Lung (tissue), 12 donors: ENCODE data around the gene ZNF771. TPM values are rescaled to one million over a fixed set of nuclear protein-coding genes. Genes with fewer than 3 reads are reported as not detected.
"Not testable (repeated sequence)": the region's sequence is repeated elsewhere in the genome, so short reads cannot be mapped to it uniquely, and the experiment has no call there.

Experiments
- ATAC-seq: fragments of 200-7000 bp; cut with Tn5 transposase; one replicate; pipeline ENCODE4 v1.9.1; 2020; ENCODE audit warnings: moderate number of reproducible peaks; ENCODE audit not compliant: insufficient read depth, low FRiP score
- DNase-seq, 3 donors: peaks; one replicate each; pipeline ENCODE4 v3.0.0-alpha.2; 2013 to 2017
- H3K27ac ChIP-seq, 2 donors: one replicate each; pipeline ENCODE4 v1.5.1; 2013; ENCODE audit warnings: mild to moderate bottlenecking in 2 of 2, moderate library complexity in 2 of 2, control low read depth in 1 of 2, inconsistent platforms in 1 of 2, low read depth in 1 of 2, low read length in 1 of 2
- H3K27me3 ChIP-seq, 3 donors: one replicate each; pipeline ENCODE4 v1.5.1; 2013; ENCODE audit warnings: low read length in 2 of 3; ENCODE audit not compliant: control insufficient read depth in 3 of 3, insufficient read depth in 3 of 3
- H3K36me3 ChIP-seq, 4 donors: one replicate each; pipeline ENCODE4 v1.5.1; 2013; ENCODE audit warnings: low read length in 4 of 4, mild to moderate bottlenecking in 1 of 4, moderate library complexity in 1 of 4; ENCODE audit not compliant: control insufficient read depth in 4 of 4, insufficient read depth in 4 of 4
- H3K4me1 ChIP-seq, 5 donors: one replicate each; pipeline ENCODE4 v1.5.1; 2013; ENCODE audit warnings: low read length in 5 of 5, mild to moderate bottlenecking in 2 of 5, moderate library complexity in 1 of 5; ENCODE audit not compliant: control insufficient read depth in 5 of 5, insufficient read depth in 5 of 5
- H3K4me3 ChIP-seq: one replicate; pipeline ENCODE4 v1.5.1; 2013; ENCODE audit warnings: mild to moderate bottlenecking, control low read depth, moderate library complexity
- H3K9ac ChIP-seq, 2 donors: one replicate each; pipeline ENCODE4 v1.5.1; 2013; ENCODE audit warnings: low read length in 2 of 2, control low read depth in 1 of 2; ENCODE audit not compliant: insufficient read depth in 1 of 2
- H3K9me3 ChIP-seq, 4 donors: one replicate each; pipeline ENCODE4 v1.5.1; 2013; ENCODE audit warnings: low read length in 3 of 4, mild to moderate bottlenecking in 1 of 4, moderate library complexity in 1 of 4; ENCODE audit not compliant: control insufficient read depth in 4 of 4, insufficient read depth in 3 of 4
- WGBS, 2 donors: extraction: QIAGEN DNeasy Blood & Tissue Kit; methylation state at CpG; one replicate each; pipeline ENCODE4 v1.1.7; 2013; 5-methylcytosine and 5-hydroxymethylcytosine counted together
- polyA plus RNA-seq, 2 donors: library from polyadenylated mRNA; stranded (reverse); fragments of 200-250 nt; gene quantifications; one replicate each; pipeline ENCODE4 v1.2.1, GENCODE V29; 2013
- total RNA-seq, 2 donors: library from RNA; depleted of rRNA in 1 of 2; stranded (reverse); fragments of >200 nt in 1 of 2; gene quantifications; one replicate each; pipeline ENCODE4 v1.2.1, GENCODE V29; 2014 to 2021
- TF ChIP-seq, protein P1 (sequence below): IDR thresholded peaks from 2 replicates; pipeline ENCODE4 v1.5.1; 2012; ENCODE audit warnings: mild to moderate bottlenecking; ENCODE audit errors: control extremely low read depth, extremely low read depth
- donor health status: control.
- donor health status: control.
- donor health status: Bipolar disorder and iron deficiency.
- donor health status: healthy.
- donor health status: DM: yes; HTN: yes; CAD: no.

Gene ZNF771
- total and polyA plus RNA-seq, 4 donors, result 3.0 to 7.2 (median 4.3) TPM

GRCh38 chr16:30449116-30449435 lies 41.7 kb downstream of the ZNF771 start:
- TF ChIP-seq, protein P1, sequence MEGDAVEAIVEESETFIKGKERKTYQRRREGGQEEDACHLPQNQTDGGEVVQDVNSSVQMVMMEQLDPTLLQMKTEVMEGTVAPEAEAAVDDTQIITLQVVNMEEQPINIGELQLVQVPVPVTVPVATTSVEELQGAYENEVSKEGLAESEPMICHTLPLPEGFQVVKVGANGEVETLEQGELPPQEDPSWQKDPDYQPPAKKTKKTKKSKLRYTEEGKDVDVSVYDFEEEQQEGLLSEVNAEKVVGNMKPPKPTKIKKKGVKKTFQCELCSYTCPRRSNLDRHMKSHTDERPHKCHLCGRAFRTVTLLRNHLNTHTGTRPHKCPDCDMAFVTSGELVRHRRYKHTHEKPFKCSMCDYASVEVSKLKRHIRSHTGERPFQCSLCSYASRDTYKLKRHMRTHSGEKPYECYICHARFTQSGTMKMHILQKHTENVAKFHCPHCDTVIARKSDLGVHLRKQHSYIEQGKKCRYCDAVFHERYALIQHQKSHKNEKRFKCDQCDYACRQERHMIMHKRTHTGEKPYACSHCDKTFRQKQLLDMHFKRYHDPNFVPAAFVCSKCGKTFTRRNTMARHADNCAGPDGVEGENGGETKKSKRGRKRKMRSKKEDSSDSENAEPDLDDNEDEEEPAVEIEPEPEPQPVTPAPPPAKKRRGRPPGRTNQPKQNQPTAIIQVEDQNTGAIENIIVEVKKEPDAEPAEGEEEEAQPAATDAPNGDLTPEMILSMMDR, result no peak
- no peaks in the 10 kb centered on the region for H3K27me3 ChIP-seq
- H3K36me3 ChIP-seq, result peaks cover 0 to 6% (median 2%) of the 10 kb centered on the region in 4 donors
- no peak overlapping the region for H3K9ac ChIP-seq
- ATAC-seq (no peak), DNase-seq (no peak)
- peaks cover 0 to 5% (median 0%) of the 10 kb centered on the region in 4 donors for H3K9me3 ChIP-seq
- H3K4me3 ChIP-seq, result no peak overlapping the region
- H3K27ac ChIP-seq, result no peak overlapping the region
- 82 to 87% methylated on average over 3 of the region's 3 CpGs for WGBS, 2 donors
- H3K4me1 ChIP-seq, result peaks cover 0 to 9% (median 6%) of the 10 kb centered on the region in 5 donors

GRCh38 chr16:30452709-30453580 lies 45.5 kb downstream of the ZNF771 start:
- not testable (repeated sequence) for ATAC-seq, H3K4me1 ChIP-seq, H3K27me3 ChIP-seq, H3K4me3 ChIP-seq, H3K9ac ChIP-seq, H3K9me3 ChIP-seq, H3K36me3 ChIP-seq, DNase-seq, H3K27ac ChIP-seq
- 68 to 74% methylated on average over 20 of the region's 20 CpGs for WGBS, 2 donors

DNA sequence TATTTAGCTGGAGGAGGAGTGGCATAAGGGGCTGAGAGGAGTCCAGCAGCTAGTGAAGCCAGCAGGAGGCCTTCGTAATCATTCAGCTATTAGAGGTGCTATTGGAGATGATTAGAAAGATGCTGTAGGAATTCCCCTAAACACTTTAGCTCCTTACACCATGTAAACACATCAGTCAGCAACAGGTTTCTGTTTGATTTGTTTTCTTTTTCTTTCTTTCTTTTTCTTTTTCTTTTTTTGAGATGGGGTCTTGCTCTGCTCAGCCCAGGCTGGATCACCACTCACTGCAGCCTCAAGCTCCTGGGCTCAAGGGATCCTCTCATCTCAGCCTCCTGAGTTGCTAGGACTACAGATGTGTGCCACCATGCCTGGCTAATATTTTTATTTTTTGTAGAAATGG lies 48.9 kb downstream of the ZNF771 start:
- Histone ChIP-seq H3K4me1 (no peaks in the 10 kb centered on the region), H3K4me3 (no peak overlapping the region), H3K27ac (no peak overlapping the region), H3K36me3 (no peaks in the 10 kb centered on the region), H3K27me3 (no peaks in the 10 kb centered on the region), H3K9me3 (no peaks in the 10 kb centered on the region), H3K9ac (no peak overlapping the region)
- TF ChIP-seq, protein P1, result no peak
- no peak for ATAC-seq
- 94 to 97% methylated on average over 1 of the region's 1 CpG for WGBS, 2 donors
- no peak for DNase-seq

DNA sequence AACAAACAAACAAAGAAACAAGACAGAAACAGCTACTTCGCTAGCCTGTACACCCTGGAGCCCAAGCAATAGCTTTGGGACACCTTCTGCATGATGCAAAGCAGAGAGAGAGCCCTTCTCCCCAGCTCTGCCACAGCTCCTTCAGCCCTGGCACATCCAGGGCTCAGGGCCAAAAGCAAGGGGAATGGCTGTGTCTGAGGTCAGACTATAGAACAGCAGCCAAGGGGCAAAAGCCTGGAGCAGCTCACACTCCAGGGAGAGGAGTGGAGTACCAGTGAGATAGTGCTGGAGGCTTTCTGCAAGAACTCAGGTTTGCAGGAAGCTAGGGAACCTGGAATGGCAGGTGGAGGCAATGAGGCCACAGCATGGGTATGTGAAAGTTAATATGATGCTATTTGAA lies 49.9 kb downstream of the ZNF771 start:
- no peak for ATAC-seq
- no peaks in the 10 kb centered on the region for H3K4me1 ChIP-seq
- no peaks in the 10 kb centered on the region for H3K36me3 ChIP-seq
- no peaks in the 10 kb centered on the region for H3K27me3 ChIP-seq
- 96 to 100% methylated on average over 1 of the region's 1 CpG for WGBS, 2 donors
- H3K4me3 ChIP-seq, result no peak overlapping the region
- TF ChIP-seq, protein P1, result no peak
- H3K9me3 ChIP-seq, result no peaks in the 10 kb centered on the region
- H3K27ac ChIP-seq, result no peak overlapping the region
- no peak overlapping the region for H3K9ac ChIP-seq
- no peak for DNase-seq
